WI38 (cell line): ENCODE results near the gene RIT2.
"Not testable (repeated sequence)": the region's sequence is repeated elsewhere in the genome, so short reads cannot be mapped to it uniquely, and the experiment has no call there.

ENCODE experiments used
- H3K4me3 ChIP-seq: 2 replicates; pipeline ENCODE4 v1.5.1; 2011; ENCODE audit warnings: low read depth, mild to moderate bottlenecking, control low read depth, low read length
- TF ChIP-seq, protein P1 (sequence below): IDR thresholded peaks from 2 replicates; pipeline ENCODE4 v1.5.1; 2012; ENCODE audit warnings: low read depth, mild to moderate bottlenecking, control low read depth, low read length

RIT2 gene

DNA sequence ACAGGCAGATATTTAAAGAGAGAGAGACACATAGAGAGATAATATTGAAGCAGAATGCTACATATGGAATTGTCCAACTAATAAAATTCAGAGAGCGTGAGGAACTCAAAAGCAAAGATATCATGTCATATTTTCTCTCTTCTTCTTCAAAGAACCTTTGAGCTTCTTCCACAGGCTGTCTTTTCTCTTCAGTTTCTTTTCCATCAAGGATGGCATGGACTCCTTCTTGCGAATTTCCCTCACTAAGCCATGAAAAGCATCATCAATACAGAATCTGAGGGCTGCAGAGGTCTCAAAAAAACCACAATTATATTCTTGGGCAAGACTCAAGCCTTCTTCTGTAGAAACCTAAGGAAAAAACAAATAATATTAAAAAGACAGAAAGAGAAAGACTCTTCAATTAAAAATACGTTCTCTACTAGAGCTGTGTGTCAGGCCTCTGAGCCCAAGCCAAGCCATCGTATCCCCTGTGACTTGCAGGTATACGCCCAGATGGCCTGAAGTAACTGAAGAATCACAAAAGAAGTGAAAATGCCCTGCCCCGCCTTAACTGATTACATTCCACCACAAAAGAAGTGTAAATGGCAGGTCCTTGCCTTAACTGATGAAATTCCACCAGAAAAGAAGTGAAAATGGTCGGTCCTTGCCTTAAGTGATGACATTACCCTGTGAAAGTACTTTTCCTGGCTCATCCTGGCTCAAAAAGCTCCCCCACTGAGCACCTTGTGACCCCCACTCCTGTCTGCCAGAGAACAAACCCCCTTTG, 371.9 kb downstream of the RIT2 start:
- TF ChIP-seq, protein P1, sequence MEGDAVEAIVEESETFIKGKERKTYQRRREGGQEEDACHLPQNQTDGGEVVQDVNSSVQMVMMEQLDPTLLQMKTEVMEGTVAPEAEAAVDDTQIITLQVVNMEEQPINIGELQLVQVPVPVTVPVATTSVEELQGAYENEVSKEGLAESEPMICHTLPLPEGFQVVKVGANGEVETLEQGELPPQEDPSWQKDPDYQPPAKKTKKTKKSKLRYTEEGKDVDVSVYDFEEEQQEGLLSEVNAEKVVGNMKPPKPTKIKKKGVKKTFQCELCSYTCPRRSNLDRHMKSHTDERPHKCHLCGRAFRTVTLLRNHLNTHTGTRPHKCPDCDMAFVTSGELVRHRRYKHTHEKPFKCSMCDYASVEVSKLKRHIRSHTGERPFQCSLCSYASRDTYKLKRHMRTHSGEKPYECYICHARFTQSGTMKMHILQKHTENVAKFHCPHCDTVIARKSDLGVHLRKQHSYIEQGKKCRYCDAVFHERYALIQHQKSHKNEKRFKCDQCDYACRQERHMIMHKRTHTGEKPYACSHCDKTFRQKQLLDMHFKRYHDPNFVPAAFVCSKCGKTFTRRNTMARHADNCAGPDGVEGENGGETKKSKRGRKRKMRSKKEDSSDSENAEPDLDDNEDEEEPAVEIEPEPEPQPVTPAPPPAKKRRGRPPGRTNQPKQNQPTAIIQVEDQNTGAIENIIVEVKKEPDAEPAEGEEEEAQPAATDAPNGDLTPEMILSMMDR = no peak
- no peak overlapping the region for H3K4me3 ChIP-seq

DNA sequence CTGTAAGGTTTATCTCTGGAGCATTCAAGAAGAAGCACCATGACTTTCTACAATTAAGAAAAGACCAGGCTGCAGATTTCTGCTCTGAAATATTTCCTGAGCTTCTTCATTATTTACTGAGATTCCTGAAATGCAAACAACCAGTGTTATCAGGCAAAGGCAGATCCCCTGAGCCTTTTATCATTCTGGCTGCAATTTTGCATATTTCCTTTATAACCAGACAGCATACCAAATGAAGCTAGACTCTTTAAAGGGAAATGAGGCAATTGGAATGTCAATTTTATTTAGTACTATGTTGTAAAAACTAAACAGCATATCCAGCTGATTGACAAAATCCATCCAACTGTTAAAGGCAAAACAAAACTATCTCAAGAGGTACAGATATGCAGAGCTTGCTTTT, 372.5 kb downstream of the RIT2 start:
- TF ChIP-seq, protein P1 = no peak
- no peak overlapping the region for H3K4me3 ChIP-seq

DNA sequence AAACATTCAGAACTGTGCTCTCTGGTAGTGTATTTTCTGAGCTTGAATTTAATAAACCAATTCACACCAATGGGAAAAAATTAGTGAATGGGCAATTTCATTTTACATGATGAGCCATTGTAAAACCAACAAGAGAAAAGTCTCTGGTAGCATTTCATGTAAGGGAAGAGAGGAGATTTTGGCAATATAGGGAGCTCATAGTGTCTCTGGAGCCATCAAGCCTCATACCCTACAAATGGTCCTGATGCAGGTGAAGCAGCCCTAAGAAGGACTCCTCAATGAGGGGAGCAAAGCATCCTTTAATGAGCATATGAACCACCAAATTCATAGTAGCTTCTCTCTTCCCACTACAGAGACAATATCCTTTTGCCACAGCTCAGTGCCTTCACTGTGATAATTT, 373.0 kb downstream of the RIT2 start:
- TF ChIP-seq, protein P1 = no peak
- no peak overlapping the region for H3K4me3 ChIP-seq

DNA sequence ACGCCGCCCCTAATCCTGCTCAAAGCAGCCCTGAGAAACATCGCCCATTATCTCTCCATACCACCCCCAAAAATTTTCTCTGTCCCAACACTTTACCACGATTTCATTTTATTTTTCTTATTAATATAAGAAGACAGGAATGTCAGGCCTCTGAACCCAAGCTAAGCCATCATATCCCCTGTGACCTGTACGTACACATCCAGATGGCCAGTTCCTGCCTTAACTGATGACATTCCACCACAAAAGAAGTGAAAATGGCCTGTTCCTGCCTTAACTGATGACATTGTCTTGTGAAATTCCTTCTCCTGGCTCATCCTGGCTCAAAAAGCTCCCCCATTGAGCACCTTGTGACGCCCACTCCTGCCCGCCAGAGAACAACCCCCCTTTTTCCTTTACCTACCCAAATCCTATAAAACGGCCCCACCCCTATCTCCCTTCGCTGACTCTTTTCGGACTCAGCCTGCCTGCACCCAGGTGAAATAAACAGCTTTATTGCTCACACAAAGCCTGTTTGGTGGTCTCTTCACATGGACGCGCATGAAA, 373.6 kb downstream of the RIT2 start:
- H3K4me3 ChIP-seq = not testable (repeated sequence)

DNA sequence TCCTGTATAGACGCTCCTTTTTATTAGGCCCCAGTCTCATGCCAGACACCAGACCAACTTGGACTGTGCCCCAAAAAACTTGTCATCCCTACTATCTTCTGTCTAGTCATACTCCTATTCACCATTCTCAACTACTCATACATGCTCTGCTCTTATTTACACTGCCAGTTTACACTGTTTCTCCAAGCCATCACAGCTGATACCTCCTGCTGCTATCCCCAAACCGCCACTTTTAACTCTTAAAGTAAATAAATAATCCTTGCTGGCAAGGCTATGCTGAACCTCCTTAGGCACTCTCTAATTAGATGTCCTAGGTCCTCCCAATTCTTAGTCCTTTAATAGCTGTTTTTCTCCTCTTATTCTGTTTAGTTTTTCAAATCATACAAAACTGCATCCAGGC, 374.2 kb downstream of the RIT2 start:
- H3K4me3 ChIP-seq = not testable (repeated sequence)

DNA sequence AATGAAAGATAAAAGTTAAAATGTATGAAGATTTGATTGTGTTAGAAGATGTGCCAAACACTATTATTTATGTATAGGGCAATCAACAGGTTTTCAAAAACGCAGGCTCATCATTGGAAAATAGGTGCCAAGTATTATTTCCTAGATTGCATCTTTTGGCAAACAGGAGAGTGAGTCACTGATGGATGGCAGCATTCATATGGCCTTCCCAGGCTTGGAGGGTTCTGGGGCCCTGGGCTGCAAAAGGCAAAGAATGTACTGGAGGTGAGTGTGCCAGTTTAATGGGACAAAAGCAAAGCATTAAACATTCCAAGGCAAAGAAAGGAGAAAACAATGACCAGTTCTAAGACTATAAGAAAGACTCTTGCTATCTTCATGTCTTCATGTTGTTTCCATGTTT, 379.4 kb downstream of the RIT2 start:
- no peak overlapping the region for H3K4me3 ChIP-seq
- TF ChIP-seq, protein P1 = no peak

DNA sequence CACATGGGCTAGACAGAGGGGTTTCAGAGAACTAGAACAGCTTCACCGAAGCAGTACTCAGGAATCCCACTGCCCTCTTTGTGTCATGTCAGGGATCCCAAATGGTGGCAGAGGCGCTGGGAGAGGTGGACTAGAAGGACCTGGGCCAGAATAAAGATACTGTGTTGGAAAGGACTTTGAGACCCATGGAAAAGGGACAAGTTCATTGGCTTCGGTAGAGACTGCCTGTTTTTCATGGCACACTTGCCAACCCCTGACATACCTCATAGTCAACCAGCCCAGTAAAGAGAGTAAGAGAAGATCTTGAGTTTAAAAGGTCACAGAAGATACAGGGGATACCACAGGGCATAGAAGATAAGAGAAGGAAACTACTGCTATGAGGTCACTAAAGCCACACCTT, 381.0 kb downstream of the RIT2 start:
- no peak overlapping the region for H3K4me3 ChIP-seq
- TF ChIP-seq, protein P1 = no peak

DNA sequence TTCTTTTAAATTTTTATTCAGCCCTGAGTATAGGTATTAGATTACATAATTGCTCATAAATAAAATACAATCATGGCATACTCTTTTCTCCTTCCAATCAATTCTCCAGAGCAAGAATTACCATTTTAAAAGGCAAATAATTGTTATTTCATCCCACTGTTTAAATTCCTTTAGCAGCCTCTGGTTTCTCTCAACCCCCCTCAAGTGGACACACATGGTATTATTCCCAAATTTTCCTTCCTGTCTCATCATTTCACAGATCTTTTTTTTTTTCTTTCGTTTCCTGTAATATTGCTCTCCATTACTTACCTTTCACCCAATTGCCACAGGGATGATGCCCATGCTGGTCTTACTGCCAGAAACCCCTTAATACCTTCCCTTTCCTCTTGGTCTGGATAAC, 385.2 kb downstream of the RIT2 start:
- TF ChIP-seq, protein P1 = no peak
- H3K4me3 ChIP-seq = no peak overlapping the region
